Measurements from ENCODE around the gene MLXIP. TPM values are rescaled to one million over a fixed set of nuclear protein-coding genes. Genes with fewer than 3 reads are reported as not detected.
A peak's percentile ranks its signal among the peaks of the same experiment; 100 is the strongest.

The MLXIP gene
- total and polyA plus RNA-seq, 2 of the 4 experiments (the other 2 are of a cell fraction): 2.7 to 10.8 TPM

- Histone ChIP-seq H3K56ac (ENCODE audit: extremely low read depth, insufficient read depth, low read length) (no peak overlapping the region), H3K79me1 (ENCODE audit: low read depth in 1 of 2, low read length in 2 of 2) (peaks cover 35 to 67% of the 10 kb centered on the region in 2 experiments), H3K4me1 (ENCODE audit: control insufficient read depth, insufficient read depth, low read length) (peaks cover 16% of the 10 kb centered on the region), H2BK20ac (ENCODE audit: low read depth, low read length) (peak overlapping the region; percentile 5; the same call in 1 of the 2 replicates), H2AFZ (replicated peaks; ENCODE audit: low read length, poor library complexity) (no peak overlapping the region), H3K4ac (ENCODE audit: low read depth, low read length) (peak overlapping the region; percentile 34; the same call in 1 of the 2 replicates), H3K27me3 (ENCODE audit: control insufficient read depth, insufficient read depth, low read length) (no peaks in the 10 kb centered on the region), H2AK9ac (replicated peaks; ENCODE audit: low read depth, low read length, poor library complexity) (no peak overlapping the region), H3K9ac (ENCODE audit: low read depth, low read length) (no peak overlapping the region), H3K4me2 (ENCODE audit: low read depth, low read length) (no peak overlapping the region), H3K27ac (ENCODE audit: insufficient read depth, low read length) (no peak overlapping the region), H4K91ac (ENCODE audit: insufficient read depth, low read depth, low read length) (no peak overlapping the region; the same call in 1 of the 2 replicates), H3K9me3 (ENCODE audit: control insufficient read depth, insufficient read depth, low read length) (no peaks in the 10 kb centered on the region), H3K9me1 (ENCODE audit: insufficient read depth, low read length) (peaks cover 23% of the 10 kb centered on the region), H3K18ac (ENCODE audit: low read depth, low read length) (no peak overlapping the region), H4K8ac (ENCODE audit: low read depth in 2 of 2, low read length in 2 of 2) (no peak overlapping the region), H3K23ac (ENCODE audit: low read depth, low read length) (no peak overlapping the region), H3K4me3 (ENCODE audit: insufficient read depth, low read depth, low read length) (no peak overlapping the region), H3K14ac (replicated peaks; ENCODE audit: low read depth, low read length) (no peak overlapping the region), H2BK120ac (ENCODE audit: low read depth, low read length) (no peak overlapping the region), H2AK5ac (ENCODE audit: low read depth, low read length) (peak overlapping the region; percentile 84), H4K20me1 (ENCODE audit: insufficient read depth, low read length) (peaks cover 43% of the 10 kb centered on the region), H2BK15ac (ENCODE audit: low read depth, low read length) (0 out of 3 replicates have a peak overlapping the region, but pooled peaks have one; percentile 6), H4K5ac (ENCODE audit: low read depth, low read length) (no peak overlapping the region), H3K36me3 (ENCODE audit: control insufficient read depth, insufficient read depth, low read length) (peaks cover 4% of the 10 kb centered on the region; the same call in 1 of the 2 replicates), H2BK5ac (ENCODE audit: low read depth, low read length, poor library complexity, severe bottlenecking) (no peak overlapping the region)
- dilution Hi-C loops (cut with HindIII; ENCODE audit: low sequenced_read_pairs, unreplicated experiment): no loop called here
- 79% methylated on average over 5 of the region's 8 CpGs; no CpG with 5 or more reads in 1 of the 2 experiments for WGBS, 2 experiments (ENCODE audit: extremely low coverage in 2 of 2, insufficient read length in 1 of 2)
- DNase-seq (no peak), ATAC-seq (ENCODE audit: low read depth) (no peak)
- TF ChIP-seq RFX5 (IDR thresholded peaks at IDR 0.05; ENCODE audit: low read depth, low read length): no peak
- no peak for TF ChIP-seq RAD21 (IDR thresholded peaks at IDR 0.05; ENCODE audit: low read length)
- TF ChIP-seq RCOR1 (IDR thresholded peaks at IDR 0.05; ENCODE audit: insufficient replicate concordance, low read length): no peak
- TF ChIP-seq MAFK (IDR thresholded peaks at IDR 0.05; ENCODE audit: low read depth, low read length): no peak
- no peak for TF ChIP-seq USF2 (IDR thresholded peaks at IDR 0.05; ENCODE audit: low read depth, low read length)
- no peak for TF ChIP-seq SMC3 (IDR thresholded peaks at IDR 0.05; ENCODE audit: low read depth, low read length)
- no peak for TF ChIP-seq BHLHE40 (IDR thresholded peaks at IDR 0.05; ENCODE audit: low read depth, low read length)
- TF ChIP-seq CTCF (conservative IDR thresholded peaks at IDR 0.05; ENCODE audit: low read depth, low read length): no peak
- TF ChIP-seq ELK1 (IDR thresholded peaks at IDR 0.05; ENCODE audit: borderline replicate concordance, low read depth, low read length): no peak
- TF ChIP-seq CEBPB (IDR thresholded peaks at IDR 0.05; ENCODE audit: low read depth, low read length): no peak
- TF ChIP-seq FOS (IDR thresholded peaks at IDR 0.05; ENCODE audit: low read depth, low read length): no peak
- TF ChIP-seq NFE2L2 (IDR thresholded peaks at IDR 0.05; ENCODE audit: low read depth, low read length): no peak
- TF ChIP-seq CHD1 (IDR thresholded peaks at IDR 0.05; ENCODE audit: low read depth, low read length): no peak
- TF ChIP-seq MXI1 (IDR thresholded peaks at IDR 0.05; ENCODE audit: borderline replicate concordance, low read depth, low read length): no peak
- no peak for TF ChIP-seq POLR2A (IDR thresholded peaks at IDR 0.05; ENCODE audit: low read depth, low read length)
- intact Hi-C loops (cut with micrococcal nuclease): no loop called here
- ChIA-PET CTCF (interaction anchor here (2.5 kb wide), 1 partner anchor 52 kb away, joined by 9 read pairs; no protein-coding TSS in a partner anchor), POLR2A (ENCODE audit: unreplicated experiment) (no interaction called here)
- no TSS peak for BruUV-seq (replicated peaks)
- in situ Hi-C loops (cut with MboI; ENCODE audit: low sequenced_read_pairs): no loop called here
These were observed 28.3 kb downstream of the MLXIP start for GRCh38 chr12:122106843-122107242.

Data from IMR-90 (cell line).